COLO668 (cell line): Measurements from ENCODE around the gene FOXK2.
A peak's percentile ranks its signal among the peaks of the same experiment; 100 is the strongest.

ENCODE experiments used
- DNase-seq: peaks from one replicate; lab custom pipeline; 2025; ENCODE audit not compliant: unreplicated experiment; lab: John Stamatoyannopoulos, UW

Gene FOXK2

DNA sequence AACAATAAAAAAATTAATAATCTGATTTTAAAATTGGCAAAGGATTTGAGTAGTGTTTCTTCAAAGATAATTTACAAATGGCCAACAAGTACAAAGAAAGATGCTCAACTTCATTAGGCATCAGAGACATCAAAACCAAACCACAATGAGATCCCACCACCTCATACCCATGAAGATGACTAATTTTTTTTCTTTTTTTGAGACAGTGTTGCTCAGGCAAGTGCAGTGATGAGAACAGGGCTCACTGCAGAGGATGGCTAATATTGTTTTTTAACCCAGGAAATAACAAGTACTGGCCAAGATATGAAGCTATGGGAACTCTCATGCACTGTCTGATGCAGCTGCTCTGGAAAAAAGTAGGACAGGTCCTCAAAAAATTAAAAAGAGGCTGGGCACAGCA lies 113.8 kb downstream of the FOXK2 start:
- DNase-seq, result no peak

DNA sequence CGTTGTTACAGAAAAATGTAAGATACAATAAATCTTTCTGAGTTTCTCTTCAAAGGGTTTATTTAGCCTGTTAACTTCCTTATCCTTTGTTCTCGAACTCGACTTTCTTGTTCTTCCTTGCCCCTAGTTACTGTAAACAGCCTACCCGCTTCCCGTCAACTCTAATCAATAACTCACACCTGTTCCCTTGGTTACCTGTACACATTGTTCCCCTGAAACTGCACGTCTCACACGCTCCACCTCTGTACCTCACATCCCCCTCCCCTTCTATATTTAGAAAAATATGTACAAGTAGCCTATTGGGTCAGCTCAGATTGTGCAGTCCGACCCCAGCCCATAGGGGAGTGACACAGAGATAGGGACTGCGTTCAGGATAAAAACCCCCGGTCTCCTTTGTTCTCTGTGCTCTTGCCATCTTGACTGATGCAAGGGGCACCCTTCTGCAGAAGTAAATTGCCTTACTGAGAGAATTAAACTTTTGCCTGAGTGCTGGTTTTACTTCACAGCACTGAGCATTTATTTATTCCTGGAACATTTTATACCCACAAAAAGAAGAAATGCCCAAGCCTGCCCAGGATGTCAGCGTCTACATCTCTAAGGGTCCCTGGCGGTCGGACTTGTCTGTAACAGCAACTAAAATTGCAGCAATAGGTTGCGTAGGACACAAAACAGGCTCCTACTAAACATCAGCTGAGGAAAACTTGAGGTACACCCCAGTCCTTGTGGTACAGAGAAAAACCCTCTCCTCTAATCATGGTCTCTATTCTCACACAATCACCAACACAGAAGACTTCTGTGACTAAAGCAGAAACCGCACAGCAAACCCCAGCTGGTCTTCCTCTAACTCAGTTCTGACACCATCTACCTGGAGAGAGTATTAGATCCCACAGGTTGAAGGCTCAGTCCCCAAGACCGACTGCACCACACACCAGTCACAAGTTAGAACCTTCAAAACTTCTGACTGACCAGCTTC lies 117.4 kb downstream of the FOXK2 start:
- DNase-seq, result peak; percentile 31

DNA sequence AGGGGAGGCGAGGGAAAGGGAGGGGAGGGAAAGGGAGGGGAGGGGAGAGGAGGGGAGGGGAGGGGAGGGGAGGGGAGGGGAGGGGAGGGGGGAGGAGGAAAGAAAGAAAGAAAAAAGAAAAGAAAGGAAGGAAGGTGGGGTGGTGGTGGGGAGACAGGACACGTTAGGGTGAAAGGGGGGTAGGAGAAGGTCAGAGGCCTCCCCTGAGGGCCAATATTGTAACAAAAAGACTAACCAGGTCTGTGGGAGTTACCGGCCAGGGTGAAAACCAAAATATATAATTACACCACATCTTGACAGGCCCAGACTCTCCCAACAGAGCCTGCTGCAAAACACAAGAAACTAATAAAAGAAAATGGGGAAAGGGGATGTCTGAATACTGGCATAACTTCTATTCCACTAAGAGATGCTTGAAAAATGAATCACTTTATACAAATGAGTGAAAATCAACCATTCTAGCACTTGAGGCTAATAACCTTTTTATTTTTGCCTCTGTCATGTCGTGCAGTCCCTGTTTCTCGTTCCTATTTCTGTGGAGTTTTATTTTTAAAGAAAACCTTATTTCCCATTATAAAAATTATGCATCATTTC lies 118.7 kb downstream of the FOXK2 start:
- no peak for DNase-seq

DNA sequence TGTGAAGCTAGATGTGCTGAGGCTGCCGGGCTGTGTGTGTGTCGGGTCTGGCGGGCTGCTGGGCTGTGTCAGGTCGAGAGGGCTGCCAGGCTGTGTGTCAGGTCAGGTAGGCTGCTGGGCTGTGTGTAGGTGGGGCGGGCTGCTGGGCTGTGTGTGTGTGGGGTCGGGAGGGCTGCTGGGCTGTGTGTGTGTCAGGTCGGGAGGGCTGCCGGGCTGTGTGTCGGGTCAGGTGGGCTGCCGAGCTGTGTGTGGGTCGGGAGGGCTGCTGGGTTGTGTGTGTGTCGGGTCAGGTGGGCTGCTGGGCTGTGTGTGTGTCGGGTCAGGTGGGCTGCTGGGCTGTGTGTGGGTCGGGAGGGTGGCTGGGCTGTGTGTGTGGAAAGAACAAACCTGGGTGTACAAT lies 120.1 kb downstream of the FOXK2 start:
- no peak for DNase-seq

DNA sequence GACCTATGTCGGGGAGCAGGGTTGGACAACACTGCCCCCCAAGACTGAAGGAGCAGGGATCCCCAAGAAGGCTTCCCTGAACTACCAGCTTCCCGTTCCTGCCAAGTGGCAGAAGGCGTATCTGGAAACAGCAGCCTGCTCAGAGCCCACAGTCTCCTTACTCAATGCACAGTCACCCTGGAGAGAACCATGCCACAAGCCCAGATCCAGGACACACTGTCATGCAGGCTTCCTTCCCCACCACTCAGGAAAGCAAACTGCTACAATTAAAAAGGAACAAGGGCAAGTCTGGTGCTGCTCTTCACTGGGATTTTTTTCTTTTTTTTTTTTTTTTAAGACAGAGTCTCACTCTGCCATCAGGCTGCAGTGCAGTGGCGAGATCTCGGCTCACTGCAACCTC lies 120.5 kb downstream of the FOXK2 start:
- no peak for DNase-seq

DNA sequence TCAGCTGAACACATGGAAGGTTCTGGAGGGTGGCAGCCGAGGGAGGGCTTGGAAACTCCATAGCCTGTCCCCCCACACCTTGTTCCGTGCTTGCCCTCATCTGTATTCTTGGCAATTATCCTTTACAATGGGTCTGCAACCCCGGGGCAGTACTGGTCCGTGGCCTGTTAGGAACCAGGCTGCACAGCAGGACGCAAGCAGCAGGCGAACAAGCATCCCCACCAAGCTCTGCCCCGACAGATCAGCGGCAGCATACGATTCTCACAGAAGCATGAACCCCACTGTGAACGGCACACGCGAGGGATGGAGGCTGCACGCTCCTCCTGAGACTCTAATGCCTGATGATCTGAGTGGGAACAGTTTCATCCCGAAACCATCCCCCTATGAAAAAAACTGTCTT lies 122.5 kb downstream of the FOXK2 start:
- DNase-seq, result no peak

DNA sequence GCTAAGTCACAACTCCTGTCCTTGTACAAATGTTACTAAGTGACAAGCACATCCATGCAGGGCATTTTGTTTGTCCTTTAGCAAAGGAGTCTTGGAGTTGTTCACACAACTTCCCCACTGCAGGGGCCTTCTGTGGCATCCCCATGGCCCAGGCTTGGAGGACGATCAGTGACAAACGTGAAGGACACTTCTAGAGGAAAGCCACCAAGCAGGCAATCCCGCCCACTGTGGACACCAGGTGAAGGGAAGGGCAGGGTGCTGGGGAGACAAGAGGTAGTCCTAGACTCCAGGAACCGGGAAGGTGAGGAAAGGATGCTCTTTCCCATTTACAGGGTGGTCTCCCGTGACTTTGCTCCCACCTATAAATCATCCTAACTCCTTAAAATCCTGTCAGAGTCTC lies 124.6 kb downstream of the FOXK2 start:
- no peak for DNase-seq

DNA sequence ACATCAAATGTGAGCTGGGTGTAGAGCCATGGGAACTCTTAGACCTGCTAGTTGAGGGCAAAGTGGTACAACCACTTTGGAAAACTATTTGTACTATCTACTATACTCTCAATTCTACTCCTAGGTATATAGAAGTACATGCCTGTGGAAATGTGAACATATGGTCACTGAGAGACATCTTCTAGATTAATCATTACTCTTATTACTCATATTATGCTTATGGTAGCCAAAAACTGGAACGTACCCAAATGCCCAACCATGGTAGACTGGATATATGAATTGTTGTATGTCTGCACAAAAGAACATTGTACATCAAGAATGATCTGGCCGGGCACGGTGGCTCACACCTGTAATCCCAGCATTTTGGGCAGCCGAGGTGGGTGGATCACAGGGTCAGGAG lies 126.0 kb downstream of the FOXK2 start:
- DNase-seq, result no peak

DNA sequence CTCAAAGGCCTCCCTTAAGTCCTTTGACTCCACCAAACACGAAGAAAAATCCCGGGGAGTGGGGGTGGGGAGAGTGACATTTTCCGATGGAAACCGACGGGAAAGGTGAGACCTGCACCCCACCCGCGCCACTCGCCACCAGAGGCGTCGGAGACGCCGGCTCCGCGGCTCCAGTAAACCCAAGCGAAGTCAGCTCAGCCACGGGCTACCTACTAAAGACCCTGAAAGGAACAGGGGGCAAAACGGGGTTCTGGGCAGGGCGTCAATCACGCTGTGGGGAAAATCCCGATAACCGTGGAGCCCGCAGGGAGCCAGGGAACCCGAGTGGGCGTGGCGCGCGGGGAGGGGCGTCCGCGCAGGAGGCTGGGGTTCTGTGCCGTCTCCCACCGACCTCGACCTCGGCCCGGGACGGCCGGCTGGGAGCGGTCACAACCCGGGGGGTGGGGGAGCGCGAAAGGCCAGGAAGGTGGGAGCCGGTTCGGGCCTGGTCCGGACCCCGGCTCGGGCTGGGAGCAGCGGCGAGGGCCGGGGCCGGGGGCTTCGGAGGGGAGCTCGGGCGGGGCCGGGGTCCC lies 128.1 kb downstream of the FOXK2 start:
- DNase-seq, result peak; percentile 31

DNA sequence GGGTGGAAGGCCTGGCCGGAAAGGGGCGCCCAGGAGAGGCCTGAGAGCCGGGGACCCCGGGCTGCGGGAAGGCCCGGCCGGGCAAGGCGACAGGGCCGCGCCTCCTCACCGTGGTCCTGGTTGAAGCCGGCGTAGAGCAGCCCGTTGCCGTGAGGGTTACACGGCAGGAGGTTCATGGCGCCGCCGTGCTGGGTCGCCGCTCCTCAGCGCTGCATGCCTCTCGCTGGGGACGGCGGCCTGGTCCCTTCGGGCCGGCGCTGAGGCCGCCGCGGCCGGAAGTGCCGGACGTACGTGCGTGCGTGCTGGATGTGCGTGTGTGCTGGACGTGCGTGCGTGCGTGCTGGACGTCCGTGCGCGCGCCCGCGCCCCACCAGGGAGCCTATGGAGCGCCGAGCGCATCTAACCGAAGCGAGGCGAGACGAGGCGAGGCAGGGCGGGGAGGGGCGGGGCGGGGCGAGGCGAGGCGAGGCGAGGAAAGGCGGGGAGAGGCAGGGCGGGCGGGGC lies 128.7 kb downstream of the FOXK2 start, which contains the start of gene WDR45B:
WDR45B (minus strand) TSS at position 280 of the 504 bp plus-strand sequence; CDS start at position 176, 104 bp downstream.
- peak; percentile 95 for DNase-seq

DNA sequence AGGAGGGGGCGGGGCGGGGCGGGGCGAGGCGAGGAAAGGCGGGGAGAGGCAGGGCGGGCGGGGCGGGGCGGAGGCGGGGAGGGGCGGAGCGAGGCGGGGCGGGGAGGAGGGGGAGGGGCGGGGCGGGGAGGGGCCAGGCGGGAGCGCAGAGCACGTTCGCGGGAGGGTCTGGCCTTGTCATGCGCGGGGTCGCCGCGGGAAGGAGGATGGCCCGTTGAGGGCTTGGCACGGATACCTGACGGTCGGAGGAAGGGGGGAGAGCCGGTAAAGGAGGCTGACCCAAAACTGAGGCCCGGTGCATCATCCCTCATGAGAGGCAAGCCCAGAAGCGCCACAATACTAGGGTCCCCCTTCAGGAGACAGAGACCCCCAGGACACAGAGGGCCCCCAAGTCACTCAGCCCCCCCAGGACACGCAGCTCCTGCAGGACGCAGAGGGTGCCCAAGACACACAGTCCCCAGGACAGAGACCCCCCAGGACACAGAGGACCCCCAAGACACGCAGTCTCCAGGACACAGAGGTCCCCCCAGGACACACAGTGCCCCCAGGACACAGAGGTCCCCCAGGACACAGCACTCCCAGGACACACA lies 129.3 kb downstream of the FOXK2 start:
- peak; percentile 51 for DNase-seq

DNA sequence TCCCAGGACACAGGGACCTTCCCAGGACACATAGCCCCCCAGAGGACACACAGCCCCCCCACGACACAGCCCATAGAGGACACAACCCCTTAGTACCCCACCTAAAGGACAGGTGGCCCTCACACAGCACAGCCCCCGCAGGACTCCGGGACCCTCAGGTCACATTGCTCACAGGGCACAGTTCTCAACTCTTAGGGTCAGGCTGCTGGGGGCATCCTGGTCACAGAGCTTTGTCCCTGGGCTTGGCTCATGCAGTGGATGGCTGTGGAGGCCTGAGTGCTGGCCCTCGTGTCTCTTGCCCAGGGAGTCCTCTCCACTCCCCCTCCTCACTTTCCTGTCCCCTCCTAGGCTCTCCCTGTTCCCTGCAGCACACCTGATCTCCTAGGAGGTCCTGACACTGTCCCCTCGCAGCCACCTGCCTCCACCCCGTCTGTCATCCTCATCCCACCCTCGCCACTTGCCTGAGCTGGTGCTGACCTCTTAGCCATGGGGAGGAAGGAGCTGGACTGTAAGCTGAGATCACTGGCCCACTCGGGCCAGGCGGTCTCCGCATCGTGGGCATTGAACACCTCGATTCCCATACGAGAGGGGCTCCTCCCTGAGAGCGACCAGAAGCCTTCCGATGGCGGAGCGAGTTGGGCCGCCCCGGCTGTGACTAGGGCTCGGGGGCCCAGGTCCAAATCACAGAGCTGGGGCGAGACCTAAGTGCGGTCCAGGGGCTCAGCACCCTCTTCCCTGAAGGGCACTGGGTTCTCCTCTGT lies 130.1 kb downstream of the FOXK2 start:
- no peak for DNase-seq

DNA sequence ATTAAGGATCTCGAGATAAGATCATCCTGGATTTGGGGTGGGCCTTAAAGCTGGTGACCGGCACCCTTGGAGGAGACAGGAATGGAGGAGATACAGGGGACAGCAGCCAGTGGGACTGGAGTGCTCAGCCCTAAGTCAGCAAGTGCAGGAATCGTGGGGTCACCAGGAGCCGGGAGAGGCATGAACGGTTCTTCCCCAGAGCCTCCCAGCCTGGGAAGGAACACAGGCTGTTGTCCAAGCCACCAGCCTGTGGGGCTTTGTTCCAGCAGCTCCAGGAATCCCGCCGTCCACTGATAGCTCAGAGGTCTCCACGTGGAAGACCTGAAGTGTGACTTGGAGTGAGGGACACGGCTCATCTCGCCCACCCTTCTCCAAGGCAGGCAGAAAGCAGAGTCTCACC lies 131.2 kb downstream of the FOXK2 start:
- DNase-seq, result no peak

DNA sequence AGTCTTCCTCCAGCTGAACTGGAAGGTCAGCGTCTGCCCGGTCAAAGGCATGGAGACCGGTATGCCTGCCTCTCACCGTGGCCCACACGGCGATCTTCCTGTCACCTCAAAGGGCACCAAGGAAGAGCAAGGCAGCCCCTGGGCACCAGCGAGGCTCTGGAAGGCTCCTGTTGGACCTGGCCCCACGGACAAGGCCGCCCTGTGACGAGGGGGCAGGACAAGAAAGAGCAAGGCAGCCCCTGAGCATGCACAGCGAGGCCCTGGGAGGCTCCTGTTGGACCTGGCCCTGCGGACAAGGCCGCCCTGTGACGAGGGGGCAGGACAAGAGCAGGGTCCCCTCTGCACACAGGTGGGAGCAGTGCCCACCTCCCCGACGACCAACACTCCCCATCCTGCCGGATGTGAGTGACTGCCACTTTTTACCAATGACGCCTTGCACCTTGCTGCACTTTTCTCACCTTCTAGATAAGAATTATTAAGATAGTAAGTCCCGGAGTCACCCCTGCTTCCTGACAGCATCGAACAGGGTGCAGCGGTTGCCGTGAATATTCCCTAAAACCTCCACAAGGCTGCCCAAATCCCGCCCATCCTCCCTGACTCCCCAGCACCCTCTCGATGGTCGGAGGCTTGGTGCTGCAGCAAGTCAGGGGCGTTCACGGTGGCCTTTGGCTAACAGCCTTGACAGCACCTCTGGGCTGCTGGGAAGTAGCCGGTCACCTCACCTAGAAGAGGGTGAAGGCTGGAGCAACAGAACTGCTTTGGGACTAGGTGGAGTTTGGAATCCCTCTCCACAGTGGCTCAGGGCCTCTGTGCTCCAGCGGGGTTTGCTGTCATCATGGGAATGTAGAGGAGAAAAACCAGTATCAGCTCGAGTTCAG lies 134.4 kb downstream of the FOXK2 start:
- no peak for DNase-seq
